ENCODE results near the gene CHRM5.

CHRM5 gene, protein sequence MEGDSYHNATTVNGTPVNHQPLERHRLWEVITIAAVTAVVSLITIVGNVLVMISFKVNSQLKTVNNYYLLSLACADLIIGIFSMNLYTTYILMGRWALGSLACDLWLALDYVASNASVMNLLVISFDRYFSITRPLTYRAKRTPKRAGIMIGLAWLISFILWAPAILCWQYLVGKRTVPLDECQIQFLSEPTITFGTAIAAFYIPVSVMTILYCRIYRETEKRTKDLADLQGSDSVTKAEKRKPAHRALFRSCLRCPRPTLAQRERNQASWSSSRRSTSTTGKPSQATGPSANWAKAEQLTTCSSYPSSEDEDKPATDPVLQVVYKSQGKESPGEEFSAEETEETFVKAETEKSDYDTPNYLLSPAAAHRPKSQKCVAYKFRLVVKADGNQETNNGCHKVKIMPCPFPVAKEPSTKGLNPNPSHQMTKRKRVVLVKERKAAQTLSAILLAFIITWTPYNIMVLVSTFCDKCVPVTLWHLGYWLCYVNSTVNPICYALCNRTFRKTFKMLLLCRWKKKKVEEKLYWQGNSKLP

DNA sequence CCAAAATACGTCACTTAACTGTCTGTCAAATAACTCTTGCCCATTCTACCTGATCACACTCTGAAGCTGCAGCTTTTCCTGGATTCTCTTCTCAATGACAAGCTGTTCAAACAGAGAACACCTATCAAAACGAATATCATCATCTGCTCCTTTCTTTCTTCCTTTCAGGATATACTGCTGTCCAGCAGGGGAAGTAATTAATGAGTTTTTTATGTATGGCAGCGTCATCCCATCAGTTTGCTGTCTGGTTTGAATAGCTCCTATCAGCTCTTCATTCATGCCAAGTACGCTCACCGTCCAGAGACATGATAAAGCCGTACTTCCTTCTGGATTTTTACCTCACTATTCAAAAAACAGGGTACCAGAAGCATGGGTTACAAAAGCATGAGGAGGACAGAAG lies at the start of gene CHRM5:
TSS of gene CHRM5 (plus strand) at position 274 of the 400 bp plus-strand sequence. CDS start 94,221 bp downstream, outside the sequence.
- no peak for DNase-seq (ENCODE audit: low read depth in 2 of 2)

DNA sequence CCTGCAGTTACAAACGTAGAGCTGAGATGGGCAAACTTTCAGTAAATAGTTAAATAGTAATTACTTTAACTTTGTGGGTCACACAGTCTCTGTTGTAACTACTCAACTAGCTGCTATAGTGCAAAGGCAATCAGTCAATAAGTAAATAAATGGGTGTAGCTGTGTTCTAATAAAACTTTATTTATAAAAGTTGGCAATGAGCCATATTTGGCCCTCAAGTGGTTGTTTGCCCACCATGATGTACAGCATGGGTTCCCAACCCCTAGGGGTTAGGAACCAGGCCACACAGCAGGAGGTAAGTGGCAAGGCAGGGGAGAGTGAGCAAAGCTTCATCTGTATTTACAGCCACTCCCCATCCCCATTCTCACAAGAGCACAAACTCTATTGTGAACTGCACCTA lies 44.9 kb upstream of the CHRM5 start:
- DNase-seq (ENCODE audit: low read depth in 2 of 2): no peak

DNA sequence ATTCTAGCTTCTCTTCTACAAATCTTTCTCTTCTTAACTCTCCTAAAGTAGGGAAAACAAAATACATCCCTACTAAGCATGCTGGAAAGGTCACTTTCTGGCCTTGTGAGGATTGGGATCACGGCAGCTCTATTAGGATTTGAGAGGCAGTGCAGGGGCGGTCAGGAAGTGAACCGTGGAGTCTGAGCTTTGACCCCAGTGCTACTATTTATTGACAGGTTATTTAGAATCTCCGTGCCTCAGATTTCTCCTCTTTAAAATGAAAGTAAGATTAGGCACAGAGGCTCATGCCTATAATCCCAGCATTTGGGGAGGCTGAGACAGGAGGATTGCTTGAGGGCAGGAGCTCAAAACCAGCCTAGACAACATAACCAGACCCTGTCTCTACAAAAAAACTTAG lies 42.0 kb upstream of the CHRM5 start:
- DNase-seq (ENCODE audit: low read depth in 2 of 2): no peak

DNA sequence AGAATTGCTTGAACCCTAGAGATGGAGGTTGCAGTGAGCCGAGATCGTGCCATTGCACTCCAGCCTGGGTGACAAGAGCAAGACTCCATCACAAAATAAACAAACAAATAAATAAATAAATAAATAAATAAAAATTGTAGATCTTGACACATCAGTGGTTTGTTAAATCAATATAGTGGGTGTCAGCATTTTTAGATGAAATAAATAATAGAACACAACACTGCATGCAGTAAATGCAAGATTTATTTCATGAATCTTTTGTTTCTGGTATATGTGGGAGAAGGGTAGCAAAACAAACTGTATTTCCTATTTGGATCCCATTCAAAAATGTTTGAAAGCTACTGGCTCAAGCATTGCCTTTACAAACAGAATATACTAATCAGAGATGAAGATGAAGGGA lies 35.6 kb upstream of the CHRM5 start:
- no peak for DNase-seq (ENCODE audit: low read depth in 2 of 2)

DNA sequence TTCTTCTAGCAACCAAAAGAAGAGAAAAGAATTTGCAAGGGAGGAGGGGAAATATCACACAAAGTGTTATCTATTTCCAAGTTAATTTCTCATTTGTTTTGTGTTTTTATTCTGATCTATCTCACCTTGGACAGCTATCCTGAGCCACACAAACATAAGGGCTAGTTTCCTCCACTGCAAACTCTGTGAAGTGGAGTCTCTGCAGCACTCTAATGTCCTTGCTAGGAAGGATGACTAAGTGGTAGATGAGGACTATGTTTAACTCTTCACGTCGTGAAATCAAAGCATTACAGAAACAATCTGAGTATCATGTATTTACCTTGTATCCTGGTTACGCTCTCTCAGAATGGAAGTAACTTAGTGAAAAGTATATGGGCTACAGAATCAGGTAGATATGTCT lies 33.9 kb upstream of the CHRM5 start:
- DNase-seq (ENCODE audit: low read depth in 2 of 2): no peak

DNA sequence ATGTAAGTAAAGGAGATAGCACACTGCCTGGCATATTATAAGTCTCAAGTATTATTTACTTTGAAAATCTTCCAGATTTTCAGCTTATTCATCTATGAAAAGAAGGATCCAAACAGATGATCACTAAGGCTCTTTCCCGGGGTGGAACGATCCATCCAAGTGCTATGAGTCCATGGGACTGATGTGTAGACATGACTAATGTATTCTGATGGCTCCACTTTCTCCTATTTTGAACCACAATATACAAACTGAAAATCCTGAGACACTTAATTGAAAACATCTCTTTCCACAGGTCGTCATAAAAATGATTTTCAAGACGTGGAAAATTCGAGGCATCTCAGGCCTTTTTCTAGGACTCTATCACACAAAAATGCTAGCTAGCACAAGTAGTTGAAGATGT lies 33.4 kb upstream of the CHRM5 start:
- DNase-seq (ENCODE audit: low read depth in 2 of 2): no peak

DNA sequence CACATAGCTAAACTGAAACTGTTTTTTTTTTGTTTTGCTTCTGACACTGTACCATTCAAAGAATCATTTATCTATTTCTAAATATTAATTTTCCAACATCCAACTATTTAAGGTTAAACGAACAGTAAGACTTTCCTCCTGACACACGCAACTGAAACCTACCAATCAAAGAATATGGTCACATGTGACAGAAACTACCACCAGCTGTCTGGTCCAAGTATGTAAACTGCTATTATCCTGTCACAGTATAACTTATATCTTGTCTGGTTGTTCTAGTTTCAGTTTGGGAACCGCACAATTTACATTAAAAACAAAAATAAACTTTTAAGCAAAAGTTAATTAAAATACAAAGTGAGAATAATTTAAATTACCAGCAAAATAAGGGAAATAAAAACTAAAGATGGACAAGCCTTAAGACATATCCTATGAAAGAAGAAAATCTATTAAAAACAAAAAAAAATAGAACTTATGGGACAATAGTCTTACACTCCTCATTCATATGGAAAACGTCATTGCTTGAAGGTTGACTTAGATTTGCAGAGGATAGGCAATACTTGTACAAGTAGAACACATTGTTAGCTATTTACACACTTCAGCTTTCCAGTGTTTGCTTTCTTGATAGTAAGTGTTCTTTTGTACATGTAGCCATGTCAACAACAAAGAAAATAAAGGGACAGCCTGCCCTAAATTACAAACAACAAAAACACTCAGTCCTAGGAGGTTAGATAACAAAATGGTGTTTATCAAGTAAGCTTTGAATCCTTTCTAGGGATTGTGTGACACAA lies 26.8 kb upstream of the CHRM5 start:
- DNase-seq (ENCODE audit: low read depth in 2 of 2): no peak

DNA sequence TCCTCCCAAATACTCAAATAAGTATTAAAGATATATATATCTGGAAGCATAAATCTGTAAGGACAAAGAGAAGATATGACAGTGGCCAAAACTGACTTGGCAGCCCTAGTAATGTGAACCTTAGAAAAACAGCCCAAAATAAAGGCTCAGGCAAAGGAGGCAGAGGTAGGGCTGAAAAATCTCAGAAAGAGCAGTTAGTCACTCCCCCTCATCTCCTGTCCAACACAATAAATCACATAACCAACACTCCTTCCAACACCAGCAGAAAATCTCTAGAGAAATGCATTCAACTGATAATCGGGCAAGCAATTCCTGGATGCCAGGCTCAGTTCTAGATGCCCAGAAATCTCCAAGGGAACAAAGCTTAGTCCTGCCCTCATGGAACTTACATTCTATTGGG lies 22.1 kb upstream of the CHRM5 start:
- no peak for DNase-seq (ENCODE audit: low read depth in 2 of 2)

DNA sequence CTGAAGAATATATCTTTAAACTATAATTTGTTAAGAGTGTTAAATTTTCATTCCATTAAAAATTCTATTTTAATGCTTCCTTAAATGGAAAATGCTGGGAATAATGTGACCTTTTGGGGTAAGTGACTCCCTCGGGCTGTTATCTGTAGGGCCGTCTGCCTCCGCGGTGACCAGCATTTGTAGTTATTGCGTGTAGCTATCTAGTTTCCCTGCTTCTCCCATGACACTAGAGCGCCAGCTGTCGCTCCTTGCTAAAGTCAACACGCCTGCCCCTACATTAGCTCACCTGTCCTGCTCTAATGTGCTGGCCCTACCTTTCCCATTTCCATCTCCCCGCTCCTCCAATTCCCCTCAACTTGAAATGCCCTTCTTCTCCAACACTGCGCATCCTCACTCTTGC lies 12.4 kb upstream of the CHRM5 start:
- no peak for DNase-seq (ENCODE audit: low read depth in 2 of 2)

DNA sequence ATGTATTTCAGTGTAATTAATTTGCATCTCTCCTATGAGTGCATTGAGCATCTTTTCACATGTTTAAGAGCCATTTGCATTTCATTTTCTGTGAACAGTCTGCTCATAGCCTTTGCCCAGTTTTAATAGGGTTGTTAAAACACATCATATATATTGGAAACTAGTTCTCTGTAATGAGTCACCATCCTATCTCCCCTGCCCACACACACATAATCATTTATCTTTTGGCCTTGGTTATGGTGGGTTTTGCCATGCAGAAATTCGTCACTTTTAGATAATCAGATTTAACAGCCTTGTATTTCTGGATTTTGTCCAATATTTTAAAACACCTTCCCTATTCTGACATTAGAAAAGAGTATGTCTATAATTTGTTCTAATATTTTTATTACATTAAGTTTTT lies 11.9 kb upstream of the CHRM5 start:
- DNase-seq (ENCODE audit: low read depth in 2 of 2): no peak

DNA sequence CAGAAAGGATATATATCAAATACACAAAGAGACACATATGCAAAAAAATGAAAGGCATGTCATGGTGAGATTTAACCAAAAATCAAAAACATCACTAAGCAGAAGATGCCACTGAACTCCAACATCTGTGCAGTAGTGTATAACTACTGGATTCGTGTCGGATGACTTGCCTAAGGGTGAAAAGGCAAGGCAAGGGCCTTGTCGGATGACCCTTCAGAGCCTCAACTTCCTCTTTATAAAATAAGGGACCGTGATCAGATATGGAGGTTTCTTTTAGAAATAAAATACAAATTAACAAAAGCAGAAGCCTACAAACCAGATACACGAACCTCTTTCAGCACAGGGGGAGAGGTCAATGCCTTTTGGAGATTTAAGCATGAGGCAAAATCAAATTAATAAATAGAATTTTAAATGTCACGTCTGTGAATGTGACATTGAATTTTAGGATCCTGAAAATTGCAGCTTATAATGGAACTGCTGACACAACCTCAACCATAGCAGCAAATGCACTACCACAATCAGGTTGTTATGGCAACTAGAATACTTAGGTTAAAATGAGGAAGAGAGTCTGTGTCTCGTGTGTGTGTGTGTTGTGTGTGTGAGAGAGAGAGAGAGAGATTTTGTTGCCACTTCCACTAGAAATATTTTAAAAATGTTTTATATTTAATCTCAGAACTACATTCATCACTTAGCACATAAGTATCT lies 8.3 kb upstream of the CHRM5 start:
- DNase-seq (ENCODE audit: low read depth in 2 of 2): no peak

DNA sequence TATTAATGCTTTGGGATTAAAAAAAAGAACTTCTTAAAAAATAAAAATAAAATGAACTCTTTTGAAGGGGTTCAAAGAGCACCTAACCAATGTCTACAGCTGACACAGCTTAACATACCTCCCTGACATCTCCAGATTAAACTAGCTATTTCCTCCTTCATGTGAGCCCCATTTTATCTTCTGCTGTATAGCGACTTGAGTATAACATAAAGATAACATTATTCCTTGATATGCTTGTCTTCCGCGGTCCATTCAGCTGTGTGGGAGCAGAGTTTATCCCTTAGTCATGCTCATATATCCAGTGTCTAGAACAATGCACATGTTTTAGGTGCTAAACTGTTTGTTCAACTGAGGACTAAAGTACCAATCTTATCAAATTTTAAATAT lies 7.8 kb upstream of the CHRM5 start:
- DNase-seq (ENCODE audit: low read depth in 2 of 2): no peak

DNA sequence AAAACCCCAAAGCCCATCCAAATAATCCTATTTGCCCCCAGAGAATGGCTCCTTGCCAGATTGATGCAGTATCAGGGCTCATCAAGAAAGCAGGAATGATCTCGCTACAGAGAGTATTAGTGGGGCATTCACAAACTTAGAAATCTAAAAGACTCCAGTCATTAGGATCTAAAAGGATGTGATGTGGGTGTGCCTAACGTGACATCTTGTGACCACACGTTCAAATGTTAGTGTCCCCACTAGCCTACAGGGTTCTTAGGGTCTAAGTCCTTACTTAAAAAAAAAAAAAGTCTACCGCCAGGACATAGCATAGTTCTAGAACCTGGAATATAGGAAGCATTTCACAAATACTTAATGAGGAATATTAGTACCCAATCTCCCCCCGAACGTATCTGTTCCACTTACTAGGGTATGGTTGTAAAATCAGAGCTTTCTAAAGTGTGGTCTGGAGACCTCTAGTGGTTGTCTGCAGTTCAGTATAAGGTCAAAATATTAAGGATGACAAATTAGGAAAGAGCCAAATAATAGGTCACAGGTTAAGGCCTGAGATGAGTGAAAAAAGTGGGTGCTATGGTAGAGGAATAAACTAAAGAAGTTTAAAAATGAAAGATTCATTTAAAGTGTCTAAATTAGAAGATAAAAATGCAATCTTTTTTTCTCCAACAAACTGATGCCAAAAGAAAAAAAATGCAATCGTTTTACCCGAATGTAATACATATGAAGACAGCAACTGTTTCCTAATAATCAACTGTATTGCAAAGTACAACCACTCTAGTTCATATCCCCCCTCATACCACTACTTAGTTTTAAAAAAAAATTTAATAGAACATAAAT lies 4.2 kb upstream of the CHRM5 start:
- no peak for DNase-seq (ENCODE audit: low read depth in 2 of 2)

DNA sequence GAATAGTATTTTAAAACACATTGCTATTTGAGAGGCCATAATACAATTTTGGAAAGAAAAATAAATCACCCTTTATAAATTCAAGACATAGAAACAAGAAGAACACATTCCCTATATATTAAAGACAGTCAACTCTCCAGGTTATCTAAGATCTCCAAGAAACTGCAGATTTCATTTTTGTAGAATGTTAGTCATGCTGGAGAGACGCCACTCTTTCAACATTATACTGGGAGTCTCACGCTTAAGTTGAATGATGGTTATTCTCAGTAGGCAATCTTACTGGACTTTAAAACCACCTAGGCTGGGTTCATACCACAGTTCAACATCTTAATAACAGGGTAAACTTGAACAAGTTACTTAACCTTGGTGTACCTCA lies 3.6 kb upstream of the CHRM5 start:
- DNase-seq (ENCODE audit: low read depth in 2 of 2): no peak

DNA sequence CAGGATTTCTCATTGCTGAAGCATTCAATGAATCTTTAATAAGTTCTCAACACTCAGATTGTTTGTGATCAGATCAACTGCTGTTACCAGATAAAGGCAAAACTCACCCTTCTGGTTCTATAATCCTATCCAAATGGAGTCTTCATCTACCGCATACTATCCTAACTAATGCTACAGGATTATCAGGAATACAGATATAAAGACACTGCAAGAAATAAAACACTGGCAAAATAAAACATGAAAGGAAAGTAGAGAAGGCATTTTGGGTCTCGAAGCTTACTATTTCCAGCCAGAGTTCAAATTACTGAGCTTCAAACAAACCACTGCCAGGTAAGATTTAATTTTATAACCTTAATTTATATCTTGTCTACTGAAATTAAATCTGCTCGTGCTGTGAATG lies 524 bp downstream of the CHRM5 start:
- no peak for DNase-seq (ENCODE audit: low read depth in 2 of 2)

DNA sequence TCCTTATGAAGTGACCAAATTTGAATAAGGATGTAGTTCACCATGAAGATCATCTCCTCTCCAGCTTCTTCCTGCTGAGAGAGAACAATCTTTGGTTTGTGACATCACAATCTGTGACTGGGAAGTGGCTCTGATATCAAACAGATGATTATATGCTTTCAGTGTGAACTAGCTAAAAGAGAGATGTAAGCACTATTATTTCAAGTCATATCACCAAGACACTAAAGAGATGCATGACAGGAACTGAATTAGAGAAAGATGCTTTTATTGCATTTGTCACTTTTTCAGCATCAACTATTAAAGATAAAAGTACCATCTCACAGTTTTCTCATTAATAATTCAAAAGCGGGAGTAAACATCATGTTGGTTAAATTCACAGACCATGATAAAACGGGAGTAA lies 3.5 kb downstream of the CHRM5 start:
- DNase-seq (ENCODE audit: low read depth in 2 of 2): no peak

DNA sequence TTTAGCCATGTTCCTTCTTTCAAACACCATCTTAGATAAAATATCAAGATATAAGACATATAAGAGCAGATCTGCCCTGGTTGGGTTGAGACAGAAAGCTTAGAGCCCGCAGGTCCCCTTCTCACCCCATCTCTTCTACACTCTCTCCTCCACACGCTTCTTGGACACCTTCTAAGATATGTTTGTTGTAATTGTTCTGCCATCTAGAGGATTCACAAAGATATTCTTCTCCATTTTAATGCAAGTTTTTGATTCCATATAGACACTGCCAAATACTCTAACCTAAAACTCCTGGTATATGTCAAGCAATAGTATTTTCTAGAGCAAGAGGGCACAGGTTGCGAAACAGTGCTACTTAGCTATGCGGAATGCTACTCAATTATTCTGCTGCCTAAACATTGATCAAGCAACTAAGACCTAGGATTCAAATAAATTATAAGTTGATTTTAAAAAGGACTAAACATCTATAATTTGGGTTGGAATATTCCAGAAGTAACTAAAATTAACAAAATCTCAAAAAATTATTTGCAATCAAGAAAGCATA lies 6.8 kb downstream of the CHRM5 start:
- DNase-seq (ENCODE audit: low read depth in 2 of 2): no peak

DNA sequence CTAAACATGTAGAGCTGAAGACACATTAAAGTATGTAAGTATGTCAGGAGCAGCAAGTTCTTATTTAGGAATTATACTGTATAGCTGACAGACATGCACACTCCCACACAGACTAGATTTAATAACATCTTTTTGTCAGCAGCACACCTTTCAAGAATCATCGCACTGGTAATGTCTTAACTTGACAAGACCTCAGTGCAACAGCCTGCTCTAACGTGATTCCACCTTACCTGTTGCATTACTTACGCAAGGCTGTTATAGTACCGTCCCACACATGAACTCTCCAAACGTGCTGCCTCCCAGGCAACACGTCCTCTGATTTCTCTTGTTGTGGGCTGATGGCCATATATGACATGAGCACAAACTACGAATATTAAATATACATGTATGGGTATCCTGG lies 11.9 kb downstream of the CHRM5 start:
- DNase-seq (ENCODE audit: low read depth in 2 of 2): no peak

DNA sequence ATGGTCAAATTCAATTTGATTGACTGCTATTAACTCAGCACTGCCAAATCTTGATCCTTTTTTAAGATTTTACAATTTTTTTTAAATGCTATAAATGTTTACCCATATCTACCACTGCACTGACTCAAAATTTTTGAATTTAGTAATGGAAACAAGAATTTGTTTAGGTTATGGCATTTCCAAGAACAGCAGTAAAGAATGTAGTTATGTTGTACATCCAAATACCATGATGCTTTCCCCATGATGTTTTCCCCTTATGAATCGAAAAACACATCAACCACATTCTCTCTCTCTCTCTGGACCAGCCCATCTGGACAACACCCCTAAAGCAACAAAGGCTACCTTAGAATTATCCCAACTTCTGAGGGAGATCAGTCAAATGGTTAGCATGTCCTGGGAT lies 14.2 kb downstream of the CHRM5 start:
- DNase-seq (ENCODE audit: low read depth in 2 of 2): no peak

DNA sequence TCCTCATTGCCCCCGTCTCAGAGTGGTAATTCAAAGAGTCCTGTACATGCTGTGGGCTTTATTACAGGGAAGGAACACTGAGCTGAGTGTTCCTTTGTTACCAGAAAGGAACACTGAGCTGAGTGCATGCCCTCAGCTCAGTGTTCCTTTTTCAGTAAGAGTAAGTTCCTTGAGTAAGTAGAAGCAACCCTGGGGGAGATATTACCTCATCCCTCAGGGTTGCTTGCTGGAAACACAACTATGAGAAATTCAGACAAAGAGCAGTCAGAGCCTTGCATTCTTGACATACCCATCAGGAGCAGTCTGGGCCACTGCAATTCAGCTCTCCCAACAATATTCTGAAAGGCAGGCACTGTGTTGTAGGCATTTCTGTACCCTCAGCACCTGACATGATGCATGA lies 17.0 kb downstream of the CHRM5 start:
- no peak for DNase-seq (ENCODE audit: low read depth in 2 of 2)

DNA sequence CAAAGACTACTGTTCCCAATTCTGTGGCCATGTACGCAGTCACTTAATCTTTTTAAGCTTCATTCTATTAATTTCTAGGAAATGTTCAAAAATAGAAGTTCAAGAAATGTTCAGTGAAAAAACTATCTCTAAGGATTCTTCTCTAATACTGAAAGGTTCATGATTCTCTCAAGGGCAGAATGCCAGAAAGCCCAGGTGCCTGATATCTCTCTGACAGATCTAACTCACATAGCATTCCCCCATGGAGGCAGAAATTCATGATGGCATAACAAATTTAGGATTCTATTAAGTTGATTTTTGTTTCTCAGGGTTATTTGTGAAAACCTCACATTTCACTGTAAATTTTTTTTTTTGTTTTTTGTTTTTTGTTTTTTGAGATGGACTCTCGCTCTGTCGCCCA lies 17.5 kb downstream of the CHRM5 start:
- DNase-seq (ENCODE audit: low read depth in 2 of 2): no peak
